Retinal pigment epithelial cell (primary cell): Measurements from ENCODE around the gene SUN1.

Experiments used
- DNase-seq: peaks from one replicate; pipeline ENCODE4 v3.0.0-alpha.2; 2010; ENCODE audit warnings: low read depth
- H3K4me3 ChIP-seq: 2 replicates; pipeline ENCODE4 v1.5.1; 2011; ENCODE audit warnings: mild to moderate bottlenecking, low read length, control low read depth, moderate library complexity
- TF ChIP-seq, protein P1 (sequence below): conservative IDR thresholded peaks from 2 replicates; pipeline ENCODE4 v1.5.1; 2011; ENCODE audit warnings: low read depth, low read length, control low read depth, inconsistent platforms

SUN1 gene

DNA sequence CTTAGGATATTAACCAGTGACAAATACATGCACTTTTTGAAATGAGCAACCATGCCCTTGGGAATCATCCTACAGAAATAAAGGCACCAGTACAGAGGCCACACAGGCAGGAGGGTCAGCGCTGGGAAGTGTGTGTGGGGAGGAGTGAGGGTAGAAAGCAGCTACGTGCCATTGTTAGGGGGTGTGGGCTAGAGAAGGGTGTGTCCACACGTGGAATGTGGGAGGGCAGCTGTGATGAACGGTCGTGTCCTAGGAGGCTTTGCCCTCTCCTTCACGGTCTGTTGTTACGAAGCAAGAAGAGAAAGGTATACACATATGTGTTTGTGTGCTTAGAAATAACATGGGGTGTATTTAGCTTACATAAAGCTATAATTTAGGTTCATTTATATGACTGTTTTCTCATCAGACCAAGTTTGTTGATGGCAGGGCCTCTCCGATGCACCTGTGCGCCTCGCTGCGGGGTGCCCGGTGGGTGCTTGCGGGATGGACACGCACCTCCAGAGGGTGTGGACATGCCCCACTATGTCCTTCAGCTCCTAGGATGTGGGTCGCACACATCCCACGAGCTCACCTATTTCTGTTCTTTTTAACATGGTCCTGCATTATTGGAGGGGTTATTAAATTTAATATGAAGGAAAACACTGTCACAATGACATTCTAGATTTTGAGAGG, 27.2 kb downstream of the SUN1 start:
- DNase-seq: no peak
- H3K4me3 ChIP-seq: no peak overlapping the region
- TF ChIP-seq, protein P1, sequence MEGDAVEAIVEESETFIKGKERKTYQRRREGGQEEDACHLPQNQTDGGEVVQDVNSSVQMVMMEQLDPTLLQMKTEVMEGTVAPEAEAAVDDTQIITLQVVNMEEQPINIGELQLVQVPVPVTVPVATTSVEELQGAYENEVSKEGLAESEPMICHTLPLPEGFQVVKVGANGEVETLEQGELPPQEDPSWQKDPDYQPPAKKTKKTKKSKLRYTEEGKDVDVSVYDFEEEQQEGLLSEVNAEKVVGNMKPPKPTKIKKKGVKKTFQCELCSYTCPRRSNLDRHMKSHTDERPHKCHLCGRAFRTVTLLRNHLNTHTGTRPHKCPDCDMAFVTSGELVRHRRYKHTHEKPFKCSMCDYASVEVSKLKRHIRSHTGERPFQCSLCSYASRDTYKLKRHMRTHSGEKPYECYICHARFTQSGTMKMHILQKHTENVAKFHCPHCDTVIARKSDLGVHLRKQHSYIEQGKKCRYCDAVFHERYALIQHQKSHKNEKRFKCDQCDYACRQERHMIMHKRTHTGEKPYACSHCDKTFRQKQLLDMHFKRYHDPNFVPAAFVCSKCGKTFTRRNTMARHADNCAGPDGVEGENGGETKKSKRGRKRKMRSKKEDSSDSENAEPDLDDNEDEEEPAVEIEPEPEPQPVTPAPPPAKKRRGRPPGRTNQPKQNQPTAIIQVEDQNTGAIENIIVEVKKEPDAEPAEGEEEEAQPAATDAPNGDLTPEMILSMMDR: no peak

GRCh38 chr7:860149-860548, 27.9 kb downstream of the SUN1 start:
- no peak overlapping the region for H3K4me3 ChIP-seq
- no peak for DNase-seq
- TF ChIP-seq, protein P1: no peak

GRCh38 chr7:861222-861621, 28.9 kb downstream of the SUN1 start:
- DNase-seq: no peak
- H3K4me3 ChIP-seq: no peak overlapping the region
- TF ChIP-seq, protein P1: no peak

- no peak overlapping the region for H3K4me3 ChIP-seq
- DNase-seq: no peak
- TF ChIP-seq, protein P1: no peak
These were observed 29.9 kb downstream of the SUN1 start for GRCh38 chr7:862157-862556.

DNA sequence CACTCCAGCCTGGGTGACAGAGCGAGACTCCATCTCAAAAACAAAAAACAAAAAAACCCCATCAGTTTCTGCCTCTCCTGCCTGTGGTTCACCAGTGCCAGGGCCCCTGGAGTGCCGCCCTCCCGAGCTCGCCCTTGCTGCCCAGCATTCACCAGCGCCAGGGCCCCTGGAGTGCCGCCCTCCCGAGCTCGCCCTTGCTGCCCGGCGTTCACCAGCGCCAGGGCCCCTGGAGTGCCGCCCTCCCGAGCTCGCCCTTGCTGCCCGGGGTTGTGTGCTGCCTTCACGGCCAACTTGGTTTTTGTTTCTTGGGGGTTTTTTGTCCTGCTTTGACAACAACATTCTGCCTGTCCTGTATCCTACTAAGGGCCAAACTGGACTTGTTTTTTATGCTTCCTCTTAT, 30.8 kb downstream of the SUN1 start:
- DNase-seq: no peak
- H3K4me3 ChIP-seq: no peak overlapping the region
- TF ChIP-seq, protein P1: no peak

GRCh38 chr7:865921-866320, 33.6 kb downstream of the SUN1 start:
- H3K4me3 ChIP-seq: no peak overlapping the region
- no peak for DNase-seq
- TF ChIP-seq, protein P1: no peak

GRCh38 chr7:867001-867405, 34.7 kb downstream of the SUN1 start:
- peak; percentile 71 for DNase-seq
- TF ChIP-seq, protein P1: no peak
- no peak overlapping the region for H3K4me3 ChIP-seq
